Right lung (tissue), 10 donors: ENCODE results near the gene HPX. TPM values are rescaled to one million over a fixed set of nuclear protein-coding genes. Genes with fewer than 3 reads are reported as not detected.

Source experiments
- DNase-seq, 2 donors: peaks; one replicate each; pipeline ENCODE4 v3.0.0-alpha.2; 2013
- long read RNA-seq, 8 donors: transcript quantifications; one replicate each; lab custom pipeline, GENCODE V29; 2026
- polyA plus RNA-seq, 5 donors: library from polyadenylated mRNA; unstranded; fragments of 120-200 nt; gene quantifications; one replicate each; pipeline versions ENCODE4 v1.2.1 to v1.2.3, GENCODE V29; 2013; ENCODE audit warnings: inconsistent platforms in 1 of 5, low replicate concordance in 1 of 5; ENCODE audit not compliant: insufficient read length in 5 of 5, insufficient read depth in 1 of 5

Gene HPX
- polyA plus RNA-seq = 1 to 10 TPM; 5.3 to 8.8 (median 8.7) TPM
- long read RNA-seq, donor 1 = 0 reads
- long read RNA-seq, donor 2, partial matches to known transcripts = 0 of 1 reads
- long read RNA-seq, donor 2, other reads (novel, unspliced or antisense) = 0 of 1 reads
- long read RNA-seq, donor 3, partial matches to known transcripts = 0 of 2 reads
- long read RNA-seq, donor 3, other reads (novel, unspliced or antisense) = 0 of 2 reads
- long read RNA-seq, donor 4 = 0 reads
- long read RNA-seq, donor 5, partial matches to known transcripts = 0 of 7 reads
- long read RNA-seq, donor 5, other reads (novel, unspliced or antisense) = 0 of 7 reads
- long read RNA-seq, donor 6 = 0 reads
- long read RNA-seq, donor 7, partial matches to known transcripts = 0 of 2 reads
- long read RNA-seq, donor 7, other reads (novel, unspliced or antisense) = 0 of 2 reads
- long read RNA-seq, donor 8, partial matches to known transcripts = 0 of 1 reads
- long read RNA-seq, donor 8, other reads (novel, unspliced or antisense) = 0 of 1 reads

DNA sequence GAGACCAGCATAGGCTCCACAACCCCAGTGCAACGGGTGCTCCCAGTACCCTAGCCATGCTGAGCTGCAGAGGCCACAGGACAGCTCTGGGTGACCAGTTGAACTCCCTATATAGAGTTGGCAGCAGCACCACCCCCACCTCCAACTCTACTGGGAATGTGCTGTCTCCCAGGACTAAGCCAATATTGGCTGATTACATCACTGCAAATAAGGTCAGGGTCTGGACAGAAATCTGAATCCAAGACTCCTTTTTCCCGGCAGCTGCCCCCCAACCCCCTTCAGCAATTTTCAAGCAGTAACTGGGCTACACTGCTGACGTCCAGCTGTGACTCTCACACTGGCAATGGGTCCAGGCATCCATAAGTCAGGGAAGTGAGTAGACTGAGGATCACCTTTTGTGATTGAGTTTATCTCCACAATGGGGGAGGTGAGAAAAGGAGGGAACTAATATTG, at the start of gene HPX:
Gene HPX (minus strand): TSS at position 82 of the 453 bp plus-strand sequence. CDS start 24 bp downstream, at position 58.
- no peak for DNase-seq

DNA sequence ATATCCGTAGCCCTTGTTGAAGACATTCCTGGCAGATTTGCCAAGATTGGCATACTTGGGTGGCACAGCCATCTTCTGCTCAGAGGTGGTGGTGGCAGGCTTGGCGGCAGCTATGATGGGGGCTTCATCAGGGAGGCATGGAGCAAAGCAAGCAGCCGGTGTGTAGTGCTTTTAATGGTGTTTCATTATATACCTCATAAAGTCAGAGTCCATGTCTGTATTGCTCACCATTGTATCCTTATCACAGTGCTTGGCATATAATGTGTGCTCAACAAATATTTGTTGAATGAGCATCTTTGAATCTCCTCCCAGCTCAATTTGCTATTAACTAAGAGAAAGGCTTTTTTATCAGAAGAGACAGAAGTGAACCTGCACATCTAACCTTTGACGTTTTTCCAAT, 48.5 kb upstream of the HPX start:
- no peak for DNase-seq

DNA sequence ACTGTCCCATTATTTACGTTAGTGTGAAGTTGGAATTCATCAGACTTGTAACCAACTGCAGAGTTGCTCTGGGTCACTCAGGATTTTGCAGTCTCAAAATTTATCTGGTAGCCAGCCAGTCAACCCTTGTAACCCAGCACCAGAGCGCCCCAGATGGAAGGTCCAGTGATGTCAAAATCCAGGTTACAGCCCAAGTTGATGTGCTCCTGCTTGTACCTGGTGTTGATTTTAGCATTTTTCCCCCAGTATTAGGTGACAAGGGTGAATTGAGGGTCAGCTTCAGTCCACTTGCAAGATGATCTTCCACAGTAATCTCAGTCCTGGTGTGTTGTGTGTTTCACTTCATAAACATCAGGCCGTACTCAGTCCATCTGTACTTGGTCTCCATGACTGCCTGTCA, 48.0 kb upstream of the HPX start:
- no peak for DNase-seq

DNA sequence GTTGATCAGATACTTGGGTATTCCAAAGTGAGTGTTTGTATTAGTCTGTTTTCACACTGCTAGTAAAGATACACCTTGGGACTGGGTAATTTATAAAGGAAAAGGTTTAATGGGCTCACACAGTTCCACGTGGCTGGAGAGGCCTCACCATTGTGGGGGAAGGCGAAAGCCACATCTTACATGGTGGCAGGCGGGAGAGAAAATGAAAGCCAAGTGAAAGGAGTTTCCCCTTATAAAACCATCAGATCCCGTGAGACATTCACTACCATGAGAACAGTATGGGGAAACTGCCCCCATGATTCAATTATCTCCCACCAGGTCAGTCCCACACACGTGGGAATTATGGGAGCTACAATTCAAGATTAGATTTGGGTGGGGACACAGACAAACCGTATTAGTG, 47.6 kb upstream of the HPX start:
- DNase-seq = no peak

GRCh38 chr11:6486938-6487337, 46.2 kb upstream of the HPX start:
- no peak for DNase-seq

DNA sequence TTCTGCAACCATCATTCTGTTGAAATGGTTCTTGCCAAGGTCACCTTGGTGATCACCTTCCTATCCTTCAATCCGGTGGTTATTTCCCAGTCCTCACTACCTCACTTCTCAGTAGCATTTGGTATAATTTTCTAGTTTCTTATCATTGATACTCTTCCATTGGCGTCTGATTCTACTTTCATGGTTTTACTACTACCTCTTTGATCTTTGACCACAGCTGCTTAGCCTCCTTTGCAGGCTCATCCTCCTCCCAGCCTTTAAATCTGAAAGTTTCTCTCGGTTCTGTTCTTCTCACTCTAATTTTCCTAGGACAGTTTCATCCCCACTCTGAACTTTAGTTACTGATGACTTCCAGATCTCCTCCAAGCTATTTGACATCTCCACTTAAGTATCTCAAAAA, 45.5 kb upstream of the HPX start:
- DNase-seq = no peak

DNA sequence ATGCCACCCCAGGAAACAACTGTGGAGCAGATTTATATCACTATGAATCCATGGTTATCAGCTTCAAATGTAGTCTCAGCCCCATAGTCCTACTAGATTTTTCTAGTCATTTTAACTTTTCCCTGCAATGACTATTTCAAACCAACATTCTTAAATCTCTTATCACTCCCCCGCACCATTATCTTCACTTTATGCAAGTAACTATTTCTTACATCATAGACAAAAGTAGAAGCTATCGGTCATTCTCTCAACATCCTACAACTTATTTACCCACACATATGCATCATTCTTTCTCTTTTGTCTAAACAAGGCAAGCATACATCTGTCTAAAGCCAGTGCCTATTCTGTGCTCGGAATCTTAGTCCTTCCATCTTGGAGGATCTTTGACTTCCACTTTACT, 44.9 kb upstream of the HPX start:
- no peak for DNase-seq

GRCh38 chr11:6483015-6483414, 42.2 kb upstream of the HPX start:
- DNase-seq = no peak

DNA sequence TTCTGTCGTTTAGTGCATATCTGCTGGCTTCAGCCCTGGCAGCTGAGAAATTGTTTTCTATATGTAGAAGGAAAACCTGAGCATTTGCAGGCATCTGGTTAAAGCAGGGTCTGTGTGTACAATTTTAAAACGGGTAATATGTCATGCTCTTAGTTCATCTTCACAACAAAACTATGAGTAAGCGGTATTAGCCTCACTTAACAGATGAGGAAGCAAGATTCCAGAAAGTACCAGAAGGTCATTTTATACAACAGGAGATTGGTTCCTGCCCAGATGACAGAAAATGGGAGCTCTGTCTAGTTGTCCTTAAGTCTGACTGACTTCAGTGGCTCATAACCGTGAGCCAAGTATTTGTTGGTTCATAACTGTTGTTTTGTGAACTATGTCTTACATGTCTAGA, 41.7 kb upstream of the HPX start:
- no peak for DNase-seq

GRCh38 chr11:6481924-6482275, 41.1 kb upstream of the HPX start:
- DNase-seq = no peak

- DNase-seq = peak; percentile 97 to 98
Measured at GRCh38 chr11:6481012-6481923, 40.5 kb upstream of the HPX start, which contains the start of the genes ARFIP2 and TIMM10B. Gene ARFIP2 (minus strand): TSS chr11:6481331. CDS start chr11:6480421, 910 bp downstream. Gene TIMM10B (plus strand): TSS chr11:6481501. CDS start chr11:6481517, 16 bp downstream.

DNA sequence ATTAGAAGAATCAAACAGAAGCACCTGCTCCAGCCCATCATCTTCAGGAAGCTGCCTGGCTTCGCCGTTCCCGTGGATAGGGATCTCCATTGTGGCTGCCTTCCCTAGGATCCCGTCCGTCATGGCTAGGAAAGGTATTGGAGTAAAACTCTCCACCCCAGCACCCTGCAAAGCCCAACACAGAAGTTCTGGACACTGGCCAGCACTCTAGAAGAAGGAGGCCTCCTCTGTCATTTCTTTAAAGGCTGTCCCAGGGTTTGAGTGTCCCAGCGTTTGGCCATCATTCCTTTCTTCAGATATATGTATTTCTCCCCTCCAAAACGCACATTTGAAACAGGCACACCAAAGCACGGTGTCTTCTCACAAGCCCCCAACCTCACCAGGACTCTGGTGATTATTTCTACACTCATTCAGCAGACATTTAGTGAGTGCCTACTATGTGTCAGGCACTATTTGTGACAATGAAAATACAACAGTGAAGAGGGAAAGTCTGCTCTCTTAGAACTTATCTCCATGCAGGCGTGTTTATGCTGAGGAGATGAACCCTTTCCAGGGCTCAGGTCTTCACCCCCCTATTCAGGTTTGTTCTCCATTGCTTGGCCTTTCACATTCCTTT, 39.6 kb upstream of the HPX start:
- DNase-seq = no peak

- no peak for DNase-seq
Measured at GRCh38 chr11:6476571-6476970, 35.8 kb upstream of the HPX start.

DNA sequence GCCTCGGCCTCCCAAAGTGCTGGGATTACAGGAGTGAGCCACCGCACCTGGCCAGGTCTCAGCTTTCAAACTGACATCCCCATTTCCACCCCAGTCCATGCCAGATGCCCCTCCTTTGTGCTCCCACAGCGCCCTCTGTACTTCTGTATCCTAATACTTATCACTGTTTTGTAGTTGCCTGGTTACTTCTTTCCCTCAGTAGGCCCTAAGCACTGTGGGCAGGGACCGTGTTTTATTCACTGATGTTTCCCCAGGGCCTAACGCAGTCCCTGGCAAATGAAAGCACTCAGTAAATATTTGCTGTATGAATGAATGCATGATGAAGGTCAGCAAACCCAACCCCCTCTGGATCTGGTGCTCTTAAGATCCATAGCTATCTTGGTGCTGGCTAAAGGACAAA, 35.1 kb upstream of the HPX start:
- DNase-seq = no peak

GRCh38 chr11:6474806-6475500, 34.2 kb upstream of the HPX start:
- no peak for DNase-seq

GRCh38 chr11:6474413-6474792, 33.6 kb upstream of the HPX start:
- no peak for DNase-seq

DNA sequence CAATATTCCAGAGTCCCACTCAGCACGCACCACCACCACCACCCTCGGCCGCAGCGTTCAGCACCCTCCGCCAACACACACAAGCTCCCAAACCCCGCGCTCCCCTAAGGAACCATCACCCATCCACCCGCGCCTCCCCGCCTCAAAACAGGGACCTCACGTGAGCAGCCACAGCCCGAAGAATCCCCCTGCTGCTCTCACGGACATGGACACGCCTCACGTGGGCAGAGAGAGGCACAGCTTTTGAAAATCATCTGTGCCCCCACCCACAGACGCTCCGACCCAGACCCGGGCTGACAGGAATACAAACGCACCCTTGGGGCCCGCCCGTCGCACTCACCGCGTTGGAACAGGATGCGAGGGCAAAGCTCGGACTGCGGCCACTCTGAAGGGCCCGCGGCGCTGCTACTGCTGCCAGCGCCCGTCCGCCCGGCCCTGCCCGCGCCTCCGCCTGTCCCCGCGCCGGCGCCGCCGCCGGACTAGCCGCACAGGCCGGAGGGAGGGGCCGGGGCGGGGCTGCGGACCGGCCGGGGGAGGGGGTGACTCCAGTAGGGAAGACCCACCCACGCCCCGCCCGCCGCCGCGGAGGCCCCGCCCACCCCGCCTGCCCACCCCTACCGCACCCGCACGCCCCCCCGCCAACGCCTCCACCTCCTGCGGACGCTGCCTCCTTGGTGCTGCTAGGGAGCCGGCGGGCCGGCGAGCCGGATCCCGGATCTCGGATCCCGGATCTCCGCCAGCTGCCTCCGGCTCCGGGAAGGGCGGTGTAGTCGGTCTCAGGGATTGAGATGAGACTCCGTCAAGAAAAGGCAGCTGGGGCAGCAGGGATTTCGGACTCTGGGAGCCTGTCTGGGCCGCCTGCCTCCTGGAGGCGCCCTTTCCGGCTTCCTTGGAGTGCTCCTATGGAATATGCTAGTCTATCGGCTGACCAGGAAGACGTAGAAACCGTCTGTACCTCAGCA, 32.9 kb upstream of the HPX start, which contains the start of gene TRIM3:
Gene TRIM3 (minus strand): TSS at position 491 of the 962 bp plus-strand sequence. CDS start 8,246 bp downstream, outside the sequence.
- peak; percentile 86 for DNase-seq

DNA sequence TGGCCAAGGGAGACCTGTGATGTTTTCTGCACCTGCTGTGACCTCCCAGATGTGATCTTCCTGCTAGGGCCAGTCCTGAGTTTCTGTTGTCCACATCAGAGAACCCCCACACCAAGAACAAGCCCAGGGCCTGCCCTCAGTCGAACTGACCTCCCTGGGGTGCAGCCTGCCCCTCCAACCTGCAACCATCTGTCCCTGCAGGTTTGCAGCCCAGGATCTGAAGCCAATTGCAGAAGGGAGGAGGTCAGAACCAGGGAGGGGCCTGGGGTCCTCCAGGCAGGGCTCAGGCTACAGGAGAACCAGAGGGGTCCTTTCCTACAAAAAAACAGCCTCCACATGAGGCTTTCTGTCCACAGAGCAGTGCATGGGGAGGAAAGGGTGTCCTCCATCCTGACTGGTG, 32.1 kb upstream of the HPX start:
- no peak for DNase-seq

DNA sequence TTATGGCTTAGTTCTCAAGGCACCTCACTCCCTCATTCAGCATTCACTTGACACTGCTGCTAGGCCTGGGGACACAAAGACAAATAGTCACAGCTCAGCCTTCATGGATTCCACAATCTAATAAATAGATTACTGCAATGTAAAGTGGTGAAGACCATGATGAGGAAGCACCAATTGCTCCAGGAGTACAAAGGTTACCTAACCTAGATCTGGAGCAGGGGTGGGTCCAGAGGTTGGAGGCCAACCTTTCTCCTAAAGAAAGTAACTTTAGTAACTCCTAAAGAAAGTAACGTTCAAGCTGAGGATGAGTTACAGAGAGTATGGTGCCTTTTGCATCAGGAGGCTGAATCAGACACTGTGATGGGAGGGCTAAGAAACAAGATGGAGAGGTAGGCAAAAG, 28.8 kb upstream of the HPX start:
- DNase-seq = no peak
